Subcutaneous abdominal adipose tissue (tissue), 5 donors: ENCODE results near the gene NOL4L.

Experiments used
- H3K27ac ChIP-seq: one replicate; pipeline ENCODE4 v1.7.0; 2013; ENCODE audit warnings: low read depth, mild to moderate bottlenecking, inconsistent platforms, low read length, moderate library complexity
- H3K27me3 ChIP-seq, 5 donors: one replicate each; pipeline ENCODE4 v1.7.0; 2013; ENCODE audit warnings: low read length in 5 of 5, inconsistent platforms in 1 of 5; ENCODE audit not compliant: control insufficient read depth in 5 of 5, insufficient read depth in 4 of 5
- H3K36me3 ChIP-seq, 5 donors: one replicate each; pipeline ENCODE4 v1.7.0; 2013; ENCODE audit warnings: low read length in 5 of 5; ENCODE audit not compliant: control insufficient read depth in 5 of 5, insufficient read depth in 5 of 5
- H3K4me1 ChIP-seq, 5 donors: one replicate each; pipeline ENCODE4 v1.7.0; 2013; ENCODE audit warnings: low read length in 5 of 5, mild to moderate bottlenecking in 3 of 5, moderate library complexity in 1 of 5; ENCODE audit not compliant: control insufficient read depth in 5 of 5, insufficient read depth in 5 of 5
- H3K4me3 ChIP-seq, 5 donors: one replicate each; pipeline ENCODE4 v1.7.0; 2013; ENCODE audit warnings: low read length in 5 of 5, low read depth in 1 of 5
- H3K9ac ChIP-seq, 5 donors: one replicate each; pipeline ENCODE4 v1.7.0; 2013; ENCODE audit warnings: low read length in 5 of 5, mild to moderate bottlenecking in 4 of 5, moderate library complexity in 3 of 5
- H3K9me3 ChIP-seq, 5 donors: one replicate each; pipeline ENCODE4 v1.7.0; 2013; ENCODE audit warnings: low read length in 5 of 5; ENCODE audit not compliant: control insufficient read depth in 5 of 5
- donor health status: healthy.
- donor health status: healthy.
- donor health status: healthy.
- donor health status: healthy.
- donor health status: healthy.

Gene NOL4L

DNA sequence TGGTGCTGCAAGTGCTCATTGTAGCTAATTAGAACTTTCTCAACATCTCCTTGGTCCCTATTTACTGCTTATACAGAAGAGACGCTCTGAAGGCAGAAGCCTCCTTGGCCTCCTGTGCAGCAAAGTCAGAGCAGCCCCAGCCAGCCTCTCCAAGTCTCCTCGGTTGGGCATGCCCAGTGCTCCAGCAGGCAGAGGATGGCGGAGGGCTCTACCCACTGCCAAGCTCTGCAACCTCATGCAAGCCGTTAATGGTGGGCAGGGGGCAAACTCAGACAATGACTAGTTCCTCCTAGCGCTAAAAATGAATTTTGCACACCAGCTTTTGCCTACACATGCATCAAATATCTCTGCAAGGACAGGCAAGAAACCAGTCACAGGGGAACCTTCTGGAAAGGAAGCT lies 27.8 kb downstream of the NOL4L start:
- Histone ChIP-seq H3K9me3 (no peaks in the 10 kb centered on the region), H3K27me3 (peaks cover 4 to 40% (median 19%) of the 10 kb centered on the region in 5 donors), H3K36me3 (no peaks in the 10 kb centered on the region), H3K9ac (no peak overlapping the region), H3K4me1 (no peaks in the 10 kb centered on the region), H3K27ac (no peak overlapping the region), H3K4me3 (no peak overlapping the region)

GRCh38 chr20:32556312-32557184 lies 28.6 kb downstream of the NOL4L start:
- Histone ChIP-seq H3K27me3 (peaks cover 3 to 40% (median 19%) of the 10 kb centered on the region in 5 donors), H3K9me3 (no peaks in the 10 kb centered on the region), H3K36me3 (no peaks in the 10 kb centered on the region), H3K4me1 (no peaks in the 10 kb centered on the region), H3K9ac (no peak overlapping the region), H3K4me3 (no peak overlapping the region), H3K27ac (no peak overlapping the region)

- peaks cover 0 to 32% (median 14%) of the 10 kb centered on the region in 5 donors for H3K27me3 ChIP-seq
- no peak overlapping the region for H3K4me3 ChIP-seq
- no peaks in the 10 kb centered on the region for H3K4me1 ChIP-seq
- H3K36me3 ChIP-seq, result no peaks in the 10 kb centered on the region
- H3K9ac ChIP-seq, result no peak overlapping the region
- no peaks in the 10 kb centered on the region for H3K9me3 ChIP-seq
- no peak overlapping the region for H3K27ac ChIP-seq
These were observed 29.5 kb downstream of the NOL4L start for GRCh38 chr20:32555584-32555983.

DNA sequence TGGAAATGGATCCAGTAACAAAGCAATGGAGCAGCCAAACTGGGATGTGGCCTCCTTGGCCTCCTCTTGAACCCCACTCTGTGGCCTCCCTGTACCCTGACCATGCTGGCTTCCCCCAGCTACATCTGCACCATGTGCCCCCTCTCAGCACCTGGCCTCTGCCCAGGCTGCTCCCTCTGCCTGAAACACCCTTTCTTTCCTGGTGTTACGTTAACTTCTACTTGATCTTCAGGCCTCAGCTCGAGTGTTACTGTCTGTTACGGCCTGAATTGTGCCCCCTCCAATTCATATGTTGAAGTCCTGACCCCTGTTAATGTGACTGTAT lies 30.2 kb downstream of the NOL4L start:
- H3K9ac ChIP-seq, result peak overlapping the region in 1 of 5 donors; percentile 23
- no peaks in the 10 kb centered on the region for H3K36me3 ChIP-seq
- no peak overlapping the region for H3K4me3 ChIP-seq

GRCh38 chr20:32553618-32554017 lies 31.5 kb downstream of the NOL4L start:
- Histone ChIP-seq H3K4me1 (no peaks in the 10 kb centered on the region), H3K27ac (no peak overlapping the region), H3K36me3 (no peaks in the 10 kb centered on the region), H3K27me3 (peaks cover 0 to 15% (median 6%) of the 10 kb centered on the region in 5 donors), H3K9ac (no peak overlapping the region), H3K4me3 (no peak overlapping the region), H3K9me3 (peaks cover 0 to 5% (median 0%) of the 10 kb centered on the region in 5 donors)

More for the DNA sequence above, 30.2 kb downstream of the NOL4L start:
- no peak overlapping the region for H3K27ac ChIP-seq
- no peaks in the 10 kb centered on the region for H3K4me1 ChIP-seq
- peaks cover 0 to 27% (median 10%) of the 10 kb centered on the region in 5 donors for H3K27me3 ChIP-seq
- peaks cover 0 to 3% (median 0%) of the 10 kb centered on the region in 5 donors for H3K9me3 ChIP-seq

DNA sequence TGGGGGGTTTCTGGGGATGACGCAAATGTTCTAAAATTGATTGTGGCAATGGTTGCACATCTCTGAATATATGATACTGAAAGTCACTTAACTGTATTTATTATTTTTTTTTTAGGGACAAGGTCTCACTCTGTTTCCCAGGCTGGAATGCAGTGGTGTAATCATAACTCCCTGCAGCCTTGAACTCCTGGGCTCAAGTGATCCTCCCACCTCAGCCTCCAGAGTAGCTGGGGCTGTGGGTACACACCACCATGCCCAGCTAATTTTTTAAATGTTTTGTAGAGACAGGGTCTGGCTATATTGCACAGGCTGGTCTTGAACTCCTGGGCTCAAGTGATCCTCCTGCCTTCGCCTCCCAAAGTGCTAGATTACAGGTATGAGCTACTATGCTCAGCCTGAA lies 33.4 kb downstream of the NOL4L start:
- H3K27me3 ChIP-seq, result peaks cover 0 to 5% (median 3%) of the 10 kb centered on the region in 5 donors
- H3K9ac ChIP-seq, result no peak overlapping the region
- peaks cover 0 to 5% (median 0%) of the 10 kb centered on the region in 5 donors for H3K9me3 ChIP-seq
- no peak overlapping the region for H3K4me3 ChIP-seq
- no peaks in the 10 kb centered on the region for H3K36me3 ChIP-seq
- no peaks in the 10 kb centered on the region for H3K4me1 ChIP-seq
- H3K27ac ChIP-seq, result no peak overlapping the region

DNA sequence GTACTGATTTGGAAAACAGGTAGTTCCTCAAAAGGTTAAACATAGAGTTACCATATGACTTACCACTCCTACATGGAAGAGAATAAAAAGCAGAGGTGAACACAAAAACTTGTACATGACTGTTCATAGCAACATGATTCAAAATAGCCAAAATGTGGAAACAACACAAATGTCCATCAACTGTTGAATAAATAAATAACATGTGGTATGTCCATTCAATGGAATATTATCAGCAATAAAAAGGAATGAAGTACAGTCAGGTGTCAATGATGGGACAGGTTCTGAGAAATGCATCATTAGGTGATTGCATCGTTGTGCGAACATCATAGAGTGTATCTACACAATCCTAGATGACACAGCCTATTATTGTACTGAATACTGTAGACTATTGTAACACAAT lies 35.3 kb downstream of the NOL4L start:
- Histone ChIP-seq H3K4me1 (no peaks in the 10 kb centered on the region), H3K27me3 (peaks cover 0 to 2% (median 0%) of the 10 kb centered on the region in 5 donors), H3K27ac (no peak overlapping the region), H3K36me3 (no peaks in the 10 kb centered on the region), H3K9me3 (peaks cover 0 to 5% (median 0%) of the 10 kb centered on the region in 5 donors), H3K4me3 (no peak overlapping the region), H3K9ac (no peak overlapping the region)

- Histone ChIP-seq H3K27ac (no peak overlapping the region), H3K4me3 (no peak overlapping the region), H3K27me3 (peaks cover 0 to 2% (median 0%) of the 10 kb centered on the region in 5 donors), H3K36me3 (no peaks in the 10 kb centered on the region), H3K4me1 (no peaks in the 10 kb centered on the region), H3K9me3 (peaks cover 0 to 5% (median 0%) of the 10 kb centered on the region in 5 donors), H3K9ac (no peak overlapping the region)
These were observed 37.4 kb downstream of the NOL4L start for GRCh38 chr20:32547753-32548034.

DNA sequence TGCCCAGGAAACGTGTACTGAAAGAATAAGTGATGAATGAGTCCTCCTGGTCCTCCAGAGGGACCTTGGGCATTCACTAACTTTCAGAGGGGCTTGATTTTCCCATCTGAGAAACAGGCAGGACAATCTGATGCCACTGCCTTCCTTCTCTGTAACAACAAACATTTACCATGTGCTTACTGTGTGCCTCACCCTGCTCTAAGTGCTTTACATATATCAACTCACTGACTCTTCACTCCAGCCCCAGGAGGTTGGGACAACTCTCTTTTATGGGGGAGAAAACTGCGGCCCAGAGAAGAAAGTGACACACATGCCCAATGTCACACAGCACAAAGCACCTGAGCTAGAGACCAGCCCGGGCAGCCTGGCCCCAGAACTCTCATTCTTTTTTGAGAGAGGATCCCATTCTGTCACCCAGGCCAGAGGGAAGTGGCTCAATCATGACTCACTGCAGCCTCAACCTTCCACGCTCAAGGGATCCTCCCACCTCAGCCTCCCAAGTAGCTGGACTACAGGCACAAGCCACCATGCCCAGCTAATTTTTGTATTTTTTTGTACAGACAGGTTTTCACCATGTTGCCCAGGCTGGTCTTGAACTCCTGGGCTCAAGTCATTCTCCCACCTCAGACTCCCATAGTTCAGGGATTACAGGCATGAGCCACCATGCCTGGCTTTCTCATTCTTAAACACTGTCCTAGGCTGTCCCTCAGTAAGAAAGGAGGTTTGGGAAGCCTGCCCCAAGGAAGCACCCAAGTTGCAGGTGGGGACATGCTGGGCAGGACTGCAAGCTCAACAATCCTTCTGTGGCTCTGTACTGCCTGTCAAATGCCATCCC lies 38.0 kb downstream of the NOL4L start:
- Histone ChIP-seq H3K4me3 (no peak overlapping the region), H3K36me3 (no peaks in the 10 kb centered on the region), H3K9ac (no peak overlapping the region), H3K27ac (no peak overlapping the region), H3K4me1 (no peaks in the 10 kb centered on the region), H3K9me3 (peaks cover 0 to 5% (median 0%) of the 10 kb centered on the region in 5 donors), H3K27me3 (peaks cover 0 to 2% (median 0%) of the 10 kb centered on the region in 5 donors)
